HepG2 (cell line): ENCODE measurements around the gene DUSP12. TPM values are rescaled to one million over a fixed set of nuclear protein-coding genes. Genes with fewer than 3 reads are reported as not detected.

Source experiments
- ATAC-seq: fragments of 200-7000 bp; cut with Tn5 transposase; 3 replicates; pipeline ENCODE4 v1.9.1; 2020; ENCODE audit warnings: mild to moderate bottlenecking, moderate library complexity
- BruUV-seq: library from RNA; stranded (reverse); fragments of 400-500 nt; replicated peaks from 2 replicates; lab custom pipeline; 2021; lab: Mats Ljungman, UMichigan
- CTCF ChIA-PET: fragments of 300-600 bp; formaldehyde crosslinking; extraction: SDS; loops from one replicate; lab custom pipeline; 2021; ENCODE audit warnings: low total read pairs, inconsistent platforms, low intra/inter-chr PET ratio; lab: Yijun Ruan, JAX
- POLR2A ChIA-PET: fragments of 350-600 bp; sonication (Branson Sonifier 250); formaldehyde crosslinking; loops from one replicate; lab custom pipeline; 2020; ENCODE audit warnings: antibody characterized with exemption, inconsistent platforms; lab: Yijun Ruan, JAX
- DNase-seq: peaks from one replicate; pipeline ENCODE4 v3.0.0-alpha.2; 2015; ENCODE audit warnings: low spot score
- FAIRE-seq: peaks from 3 replicates; lab custom pipeline; 2011; peaks lifted over from hg19 to GRCh38; lab: Jason Lieb, UNC
- H2AFZ ChIP-seq: one replicate; pipeline ENCODE4 v1.6.1; 2011; ENCODE audit warnings: low read length, inconsistent platforms
- H3K27ac ChIP-seq: fragments of 300-600 bp; 3 replicates; pipeline ENCODE4 v1.8.0; 2011; ENCODE audit warnings: mixed run types, mild to moderate bottlenecking, mixed read lengths, low read length, inconsistent platforms; ENCODE audit not compliant: insufficient read depth; ENCODE audit errors: extremely low read length
- H3K27me3 ChIP-seq, 2 experiments: fragments of 200-600 bp in 1 of 2; 2 replicates in 1 of 2; 3 replicates in 1 of 2; pipeline versions ENCODE4 v1.6.0 to v1.8.0; 2011; ENCODE audit warnings: low read length in 2 of 2, mild to moderate bottlenecking in 2 of 2, moderate library complexity in 2 of 2, inconsistent platforms in 1 of 2; ENCODE audit not compliant: insufficient read depth in 2 of 2, control insufficient read depth in 1 of 2
- H3K36me3 ChIP-seq, 2 experiments: fragments of 200-600 bp in 1 of 2; replicated peaks in 1 of 2; 2 replicates in 1 of 2; 3 replicates in 1 of 2; pipeline versions ENCODE4 v1.5.1 to v1.8.0; 2011; ENCODE audit warnings: low read length in 2 of 2, inconsistent platforms in 1 of 2; ENCODE audit not compliant: insufficient read depth in 2 of 2, control insufficient read depth in 1 of 2
- H3K4me1 ChIP-seq: 2 replicates; pipeline ENCODE4 v1.5.1; 2012; ENCODE audit warnings: low read length, inconsistent platforms; ENCODE audit not compliant: insufficient read depth
- H3K4me2 ChIP-seq: 2 replicates; pipeline ENCODE4 v1.6.0; 2011; ENCODE audit warnings: low read depth, low read length, inconsistent platforms
- H3K4me3 ChIP-seq, 3 experiments: fragments of 200-600 bp in 1 of 3; sonication (generic), shearing (Covaris generic) in 1 of 3; replicated peaks in 1 of 3; 2 replicates each; pipeline ENCODE4 v1.5.1; 2011 to 2016; ENCODE audit warnings: low read length in 3 of 3, inconsistent platforms in 2 of 3, low read depth in 2 of 3, mild to moderate bottlenecking in 2 of 3, control low read depth in 1 of 3, mixed read lengths in 1 of 3; ENCODE audit not compliant: insufficient read depth in 1 of 3
- H3K79me2 ChIP-seq: one replicate; pipeline ENCODE4 v1.6.1; 2011; ENCODE audit warnings: low read length, inconsistent platforms; ENCODE audit not compliant: insufficient read depth
- H3K9ac ChIP-seq: 2 replicates; pipeline ENCODE4 v1.6.0; 2011; ENCODE audit warnings: mild to moderate bottlenecking, low read depth, low read length, inconsistent platforms; ENCODE audit not compliant: insufficient read depth
- H3K9me3 ChIP-seq: 2 replicates; pipeline ENCODE4 v1.5.1; 2012; ENCODE audit warnings: mild to moderate bottlenecking, low read length
- H4K20me1 ChIP-seq: 2 replicates; pipeline ENCODE4 v1.6.0; 2011; ENCODE audit warnings: inconsistent platforms, mild to moderate bottlenecking, low read length, moderate library complexity; ENCODE audit not compliant: insufficient read depth
- CBFB ChIP-seq: sonication (generic); formaldehyde crosslinking; IDR thresholded peaks from 2 replicates; pipeline ENCODE4 v1.4.0; 2020; ENCODE audit warnings: missing genetic modification reagents
- KDM6A ChIP-seq: IDR thresholded peaks from 2 replicates; pipeline ENCODE4 v1.6.1; 2016; ENCODE audit warnings: low read depth
- PHF5A ChIP-seq: IDR thresholded peaks from one replicate; pipeline ENCODE4 v1.6.1; 2018; ENCODE audit warnings: low read depth, missing genetic modification reagents; ENCODE audit not compliant: unreplicated experiment
- RFX3 ChIP-seq: IDR thresholded peaks from 2 replicates; pipeline ENCODE4 v1.6.1; 2016; ENCODE audit warnings: missing biosample characterization, missing genetic modification reagents
- ZHX2 ChIP-seq, 2 experiments: sonication (generic) in 1 of 2; formaldehyde crosslinking in 1 of 2; IDR thresholded peaks; 2 replicates each; pipeline versions ENCODE4 v1.6.1 to v1.9.0; 2014 to 2022; ENCODE audit warnings: antibody characterized with exemption in 1 of 2, borderline replicate concordance in 1 of 2, inconsistent platforms in 1 of 2, low read depth in 1 of 2, missing genetic modification reagents in 1 of 2
- ZNF230 ChIP-seq: sonication (generic); formaldehyde crosslinking; IDR thresholded peaks from 2 replicates; pipeline ENCODE4 v1.4.0; 2020; ENCODE audit warnings: mild to moderate bottlenecking, missing genetic modification reagents
- ZNF280D ChIP-seq: sonication (generic); formaldehyde crosslinking; IDR thresholded peaks from 2 replicates; pipeline ENCODE4 v1.5.1; 2020; ENCODE audit warnings: mild to moderate bottlenecking, missing genetic modification reagents
- ZNF552 ChIP-seq: sonication (generic); formaldehyde crosslinking; IDR thresholded peaks from 2 replicates; pipeline ENCODE4 v1.9.0; 2022; ENCODE audit warnings: missing genetic modification reagents, mild to moderate bottlenecking, borderline replicate concordance
- ZNF556 ChIP-seq: sonication (generic); formaldehyde crosslinking; IDR thresholded peaks from 2 replicates; pipeline ENCODE4 v1.4.0; 2020; ENCODE audit warnings: mild to moderate bottlenecking, missing genetic modification reagents, borderline replicate concordance
- ZSCAN9 ChIP-seq: IDR thresholded peaks from 2 replicates; pipeline ENCODE4 v1.6.1; 2016; ENCODE audit warnings: borderline replicate concordance
- WGBS: methylation state at CpG from one replicate; pipeline ENCODE4 v1.1.6; 2017; ENCODE audit warnings: low lambda C conversion rate; 5-methylcytosine and 5-hydroxymethylcytosine counted together
- in situ Hi-C: cut with HindIII; loops from 2 replicates; pipeline ENCODE4 v1.10.0; 2017; ENCODE audit warnings: low pct_unique_long_range_greater_than_20kb; ENCODE audit not compliant: extremely low pct_ligation_motif_present
- intact Hi-C: fragments of 100-400 bp; cut with micrococcal nuclease; formaldehyde crosslinking; loops from one replicate; pipeline ENCODE4 v1.10.0; 2022; ENCODE audit not compliant: unreplicated experiment
- polyA plus RNA-seq, 8 experiments: library from polyadenylated mRNA; depleted of rRNA in 3 of 8; stranded (reverse) in 7 of 8; unstranded in 1 of 8; fragments of >200 nt; fragmentation: Illumina TruSeq in 4 of 8; extraction: Trizol in 4 of 8; gene quantifications; 2 replicates each; pipeline versions ENCODE4 v1.2.1 to v1.2.3, GENCODE V29; 2011 to 2016; ENCODE audit warnings: low read depth in 4 of 8, missing spikeins in 1 of 8, mixed read lengths in 1 of 8; ENCODE audit not compliant: insufficient read depth in 1 of 8
- total RNA-seq, 5 experiments: library from RNA; depleted of rRNA; stranded (reverse); fragments of >200 nt; fragmentation: Illumina TruSeq; extraction: Trizol; gene quantifications; 2 replicates each; pipeline ENCODE4 v1.2.3, GENCODE V29; 2016; ENCODE audit warnings: low read depth in 1 of 5

DUSP12 gene
- total and polyA plus RNA-seq, 2 of the 13 experiments (the other 11 are each of a cell fraction or from before 2014, with no cell fraction given): 36.7 to 37.1 TPM

- TF ChIP-seq CBFB (CRISPR knock-in tag) (no peak), ZNF556 (CRISPR knock-in tag) (no peak), ZSCAN9 (CRISPR knock-in tag) (no peak), KDM6A (CRISPR knock-in tag) (no peak)
Observed at GRCh38 chr1:161721738-161722343, 27.7 kb upstream of the DUSP12 start (continued).

- intact Hi-C loops: no loop called here
- no peak overlapping the region for H3K27ac ChIP-seq
- FAIRE-seq (no peak), ATAC-seq (no peak), DNase-seq (no peak)
- no peaks in the 10 kb centered on the region for H4K20me1 ChIP-seq
- H3K79me2 ChIP-seq: no peaks in the 10 kb centered on the region
- H3K9ac ChIP-seq: no peak overlapping the region
- peaks cover 3 to 29% of the 10 kb centered on the region in 2 experiments; a peak in 4 of 5 replicates for H3K27me3 ChIP-seq
- H3K9me3 ChIP-seq: no peaks in the 10 kb centered on the region
- H2AFZ ChIP-seq: no peak overlapping the region
- H3K36me3 ChIP-seq: no peaks in the 10 kb centered on the region
- no peak overlapping the region for H3K4me3 ChIP-seq
- peaks cover 10% of the 10 kb centered on the region for H3K4me1 ChIP-seq
- no TSS peak for BruUV-seq
- WGBS: no CpG with 5 or more reads among the region's 1 CpG
- no peak overlapping the region for H3K4me2 ChIP-seq
- TF ChIP-seq ZNF230 (no peak), ZHX2 (IDR thresholded peaks at IDR 0.05; ENCODE audit: low read depth) (no peak), ZHX2 (CRISPR knock-in tag; IDR thresholded peaks at IDR 0.05; ENCODE audit: borderline replicate concordance) (no peak), PHF5A (CRISPR knock-in tag) (no peak), ZNF280D (CRISPR knock-in tag) (no peak), ZNF552 (CRISPR knock-in tag) (no peak), RFX3 (CRISPR knock-in tag) (no peak)
- TF ChIP-seq, all 625 proteins: peak for 0
- ChIA-PET CTCF (no interaction called here), POLR2A (no interaction called here)
- in situ Hi-C loops: no loop called here
Observed at GRCh38 chr1:161722406-161722805, 27.2 kb upstream of the DUSP12 start.
